HEK293T (cell line): Measurements from ENCODE around the gene NCAN.
"Not testable (repeated sequence)": the region's sequence is repeated elsewhere in the genome, so short reads cannot be mapped to it uniquely, and the experiment has no call there.

Experiments
- CTCF ChIA-PET: fragments of 350-600 bp; formaldehyde crosslinking; extraction: SDS; loops from one replicate; lab custom pipeline; 2021; ENCODE audit warnings: antibody characterized with exemption, inconsistent platforms; lab: Yijun Ruan, JAX
- POLR2A ChIA-PET: fragments of 350-600 bp; formaldehyde crosslinking; extraction: SDS; loops from one replicate; lab custom pipeline; 2020; ENCODE audit warnings: antibody characterized with exemption, inconsistent platforms; lab: Yijun Ruan, JAX
- DNase-seq: peaks from one replicate; pipeline ENCODE4 v3.0.0; 2012; ENCODE audit warnings: mixed read lengths; ENCODE audit errors: extremely low spot score
- ARNT ChIP-seq: fragments of 450-650 bp; IDR thresholded peaks from 2 replicates; pipeline ENCODE4 v1.6.1; 2017; ENCODE audit warnings: mild to moderate bottlenecking
- BHLHE40 ChIP-seq: fragments of 450-650 bp; IDR thresholded peaks from 2 replicates; pipeline ENCODE4 v1.6.1; 2016; ENCODE audit warnings: mild to moderate bottlenecking, moderate library complexity, borderline replicate concordance
- CTBP1 ChIP-seq: fragments of 450-650 bp; IDR thresholded peaks from 2 replicates; pipeline ENCODE4 v1.6.1; 2016; ENCODE audit warnings: borderline replicate concordance
- ELF4 ChIP-seq: fragments of 450-650 bp; IDR thresholded peaks from 2 replicates; pipeline ENCODE4 v1.6.1; 2017; ENCODE audit warnings: antibody characterized with exemption
- FOXA1 ChIP-seq: fragments of 450-650 bp; IDR thresholded peaks from 2 replicates; pipeline ENCODE4 v1.6.1; 2016; ENCODE audit warnings: mild to moderate bottlenecking
- FOXK2 ChIP-seq: fragments of 450-650 bp; IDR thresholded peaks from 2 replicates; pipeline ENCODE4 v1.6.1; 2016; ENCODE audit warnings: mild to moderate bottlenecking
- FOXM1 ChIP-seq: fragments of 450-650 bp; IDR thresholded peaks from 2 replicates; pipeline ENCODE4 v1.6.1; 2017; ENCODE audit warnings: mild to moderate bottlenecking, borderline replicate concordance
- HDGF ChIP-seq: fragments of 450-650 bp; IDR thresholded peaks from 2 replicates; pipeline ENCODE4 v1.6.1; 2017; ENCODE audit warnings: antibody characterized with exemption, borderline replicate concordance
- L3MBTL2 ChIP-seq: fragments of 450-650 bp; conservative IDR thresholded peaks from 2 replicates; pipeline ENCODE4 v1.6.1; 2016; ENCODE audit warnings: mild to moderate bottlenecking
- LEF1 ChIP-seq: fragments of 450-650 bp; IDR thresholded peaks from 2 replicates; pipeline ENCODE4 v1.6.1; 2017; ENCODE audit warnings: mild to moderate bottlenecking, borderline replicate concordance
- NFRKB ChIP-seq: fragments of 450-650 bp; IDR thresholded peaks from 2 replicates; pipeline ENCODE4 v1.6.1; 2016; ENCODE audit warnings: mild to moderate bottlenecking, moderate library complexity
- SP1 ChIP-seq: fragments of 450-650 bp; IDR thresholded peaks from 2 replicates; pipeline ENCODE4 v1.6.1; 2017
- SUZ12 ChIP-seq: fragments of 450-650 bp; IDR thresholded peaks from 2 replicates; pipeline ENCODE4 v1.6.1; 2016; ENCODE audit warnings: mild to moderate bottlenecking
- TARDBP ChIP-seq: fragments of 450-650 bp; IDR thresholded peaks from 2 replicates; pipeline ENCODE4 v1.6.1; 2016
- ZNF384 ChIP-seq: fragments of 450-650 bp; IDR thresholded peaks from 2 replicates; pipeline ENCODE4 v1.6.1; 2016
- TF ChIP-seq, protein P1 (sequence below): fragments of 450-650 bp; IDR thresholded peaks from 2 replicates; pipeline ENCODE4 v1.6.1; 2016

Gene NCAN

DNA sequence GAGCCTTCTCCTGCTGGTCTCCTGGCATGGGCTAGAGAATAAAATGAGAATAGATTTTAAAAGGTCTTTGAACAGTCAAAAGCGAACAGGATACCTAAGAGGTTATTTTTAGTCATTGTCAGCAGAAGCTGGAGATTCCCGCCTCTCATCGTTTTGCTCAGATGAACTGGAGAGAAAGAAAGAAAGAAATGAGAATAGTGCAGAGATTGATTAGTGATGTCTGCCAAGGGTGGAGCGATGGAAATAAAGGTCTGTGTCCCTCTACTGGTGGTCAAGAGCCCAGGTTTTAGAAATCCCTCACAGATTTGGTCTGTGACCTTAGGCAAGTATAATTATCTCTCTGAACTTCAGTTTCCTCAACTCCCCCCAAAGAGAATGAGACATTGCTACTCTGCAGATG, 5.3 kb downstream of the NCAN start:
- POLR2A ChIA-PET = interaction anchor here (1.3 kb wide), 1 partner anchor 14 kb away, joined by 4 read pairs; the partner anchor contains the start of gene NR2C2AP
- TF ChIP-seq L3MBTL2 (no peak), FOXM1 (no peak), LEF1 (no peak), HDGF (no peak), FOXK2 (no peak), NFRKB (no peak), SUZ12 (no peak), SP1 (no peak), CTBP1 (no peak)
- TF ChIP-seq, protein P1, sequence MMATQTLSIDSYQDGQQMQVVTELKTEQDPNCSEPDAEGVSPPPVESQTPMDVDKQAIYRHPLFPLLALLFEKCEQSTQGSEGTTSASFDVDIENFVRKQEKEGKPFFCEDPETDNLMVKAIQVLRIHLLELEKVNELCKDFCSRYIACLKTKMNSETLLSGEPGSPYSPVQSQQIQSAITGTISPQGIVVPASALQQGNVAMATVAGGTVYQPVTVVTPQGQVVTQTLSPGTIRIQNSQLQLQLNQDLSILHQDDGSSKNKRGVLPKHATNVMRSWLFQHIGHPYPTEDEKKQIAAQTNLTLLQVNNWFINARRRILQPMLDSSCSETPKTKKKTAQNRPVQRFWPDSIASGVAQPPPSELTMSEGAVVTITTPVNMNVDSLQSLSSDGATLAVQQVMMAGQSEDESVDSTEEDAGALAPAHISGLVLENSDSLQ = no peak
- CTCF ChIA-PET = interaction anchor here (0.6 kb wide), 1 partner anchor 13 kb away, joined by 9 read pairs; no protein-coding TSS in a partner anchor
- DNase-seq = no peak

DNA sequence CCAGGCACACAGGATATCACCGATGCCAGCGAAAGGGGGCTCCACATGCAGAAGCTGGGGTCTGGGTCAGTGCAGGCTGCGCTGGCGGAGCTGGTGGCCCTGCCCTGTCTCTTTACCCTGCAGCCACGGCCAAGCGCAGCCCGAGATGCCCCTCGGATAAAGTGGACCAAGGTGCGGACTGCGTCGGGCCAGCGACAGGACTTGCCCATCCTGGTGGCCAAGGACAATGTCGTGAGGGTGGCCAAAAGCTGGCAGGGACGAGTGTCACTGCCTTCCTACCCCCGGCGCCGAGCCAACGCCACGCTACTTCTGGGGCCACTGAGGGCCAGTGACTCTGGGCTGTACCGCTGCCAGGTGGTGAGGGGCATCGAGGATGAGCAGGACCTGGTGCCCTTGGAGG, 7.2 kb downstream of the NCAN start:
- ChIA-PET POLR2A (interaction anchor here (0.9 to 1.4 kb wide), 2 partner anchors 16 to 27 kb away, joined by 3 read pairs; partner anchors contain the start of genes BORCS8, NR2C2AP and RFXANK), CTCF (no interaction called here)
- DNase-seq = no peak
- TF ChIP-seq SP1 (no peak), SUZ12 (no peak), ELF4 (no peak)

DNA sequence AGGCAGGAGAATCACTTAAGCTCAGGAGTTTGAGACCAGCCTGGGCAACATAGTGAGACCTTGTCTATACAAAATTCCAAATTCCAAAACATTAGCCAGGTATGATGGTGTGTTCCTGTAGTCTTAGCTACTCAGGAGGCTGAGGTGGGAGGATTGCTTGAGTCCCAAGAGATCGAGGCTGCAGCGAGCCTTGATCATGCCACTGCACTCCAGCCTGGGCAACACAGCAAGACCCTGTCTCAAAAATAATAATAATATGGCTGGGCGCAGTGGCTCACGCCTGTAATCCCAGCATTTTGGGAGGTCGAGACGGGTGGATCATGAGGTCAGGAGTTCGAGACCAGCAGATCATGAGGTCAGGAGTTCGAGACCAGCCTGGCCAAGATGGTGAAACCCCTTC, 9.2 kb downstream of the NCAN start:
- ChIA-PET POLR2A (interaction anchor here (1.1 kb wide), 1 partner anchor 29 kb away, joined by 3 read pairs; the partner anchor contains the start of genes BORCS8 and RFXANK), CTCF (interaction anchor here (1.0 kb wide), 1 partner anchor 31 kb away, joined by 3 read pairs; no protein-coding TSS in a partner anchor)
- DNase-seq = not testable (repeated sequence)

DNA sequence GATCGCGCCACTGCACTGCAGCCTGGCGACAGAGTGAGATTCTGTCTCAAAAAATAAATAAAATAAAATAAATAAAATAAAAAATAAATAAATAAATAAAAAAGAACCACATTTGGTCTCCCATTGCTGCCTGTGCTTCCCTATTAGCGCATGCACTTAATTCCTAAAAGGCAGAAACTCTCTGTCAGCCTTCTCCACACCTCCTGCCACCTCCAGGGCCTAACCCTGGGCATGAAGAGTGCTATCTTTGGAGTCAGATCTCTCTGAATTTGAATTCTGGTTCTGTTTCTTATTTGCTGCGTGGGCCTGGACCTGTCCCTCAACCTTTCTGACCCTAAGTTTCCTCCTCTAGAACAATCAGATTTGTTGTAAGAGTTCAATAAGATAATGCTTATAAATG, 11.3 kb downstream of the NCAN start:
- CTCF ChIA-PET = no interaction called here
- TF ChIP-seq LEF1 (no peak), ELF4 (no peak), CTBP1 (no peak), FOXM1 (no peak), SUZ12 (no peak), FOXA1 (no peak), L3MBTL2 (no peak), ZNF384 (no peak), NFRKB (no peak)
- no peak for DNase-seq
- POLR2A ChIA-PET = no interaction called here

DNA sequence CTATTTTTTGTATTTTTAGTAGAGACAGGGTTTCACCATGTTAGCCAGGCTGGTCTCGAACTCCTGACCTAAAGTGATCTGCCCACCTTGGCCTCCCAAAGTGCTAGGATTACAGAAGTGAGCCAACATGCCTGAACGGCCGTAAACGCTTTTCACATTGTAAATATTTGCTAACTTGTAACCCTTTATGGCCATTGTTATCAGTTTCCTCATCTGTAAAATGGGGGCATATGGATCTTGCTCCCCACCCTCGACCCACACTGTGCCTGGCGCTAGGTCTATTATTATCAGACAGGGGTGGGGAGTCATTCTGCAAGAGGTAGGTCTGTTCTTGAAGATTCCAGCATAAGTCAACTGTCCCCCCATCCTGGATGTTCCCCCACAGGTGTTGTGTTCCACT, 11.9 kb downstream of the NCAN start:
- DNase-seq = no peak
- no peak for TF ChIP-seq SP1
- TF ChIP-seq BHLHE40 = no peak
- no peak for TF ChIP-seq FOXA1
- TF ChIP-seq, protein P1 = no peak
- TF ChIP-seq ZNF384 = no peak
- no peak for TF ChIP-seq CTBP1
- TF ChIP-seq L3MBTL2 = no peak
- no peak for TF ChIP-seq FOXM1
- TF ChIP-seq HDGF = no peak
- TF ChIP-seq SUZ12 = no peak
- POLR2A ChIA-PET = no interaction called here
- CTCF ChIA-PET = no interaction called here

DNA sequence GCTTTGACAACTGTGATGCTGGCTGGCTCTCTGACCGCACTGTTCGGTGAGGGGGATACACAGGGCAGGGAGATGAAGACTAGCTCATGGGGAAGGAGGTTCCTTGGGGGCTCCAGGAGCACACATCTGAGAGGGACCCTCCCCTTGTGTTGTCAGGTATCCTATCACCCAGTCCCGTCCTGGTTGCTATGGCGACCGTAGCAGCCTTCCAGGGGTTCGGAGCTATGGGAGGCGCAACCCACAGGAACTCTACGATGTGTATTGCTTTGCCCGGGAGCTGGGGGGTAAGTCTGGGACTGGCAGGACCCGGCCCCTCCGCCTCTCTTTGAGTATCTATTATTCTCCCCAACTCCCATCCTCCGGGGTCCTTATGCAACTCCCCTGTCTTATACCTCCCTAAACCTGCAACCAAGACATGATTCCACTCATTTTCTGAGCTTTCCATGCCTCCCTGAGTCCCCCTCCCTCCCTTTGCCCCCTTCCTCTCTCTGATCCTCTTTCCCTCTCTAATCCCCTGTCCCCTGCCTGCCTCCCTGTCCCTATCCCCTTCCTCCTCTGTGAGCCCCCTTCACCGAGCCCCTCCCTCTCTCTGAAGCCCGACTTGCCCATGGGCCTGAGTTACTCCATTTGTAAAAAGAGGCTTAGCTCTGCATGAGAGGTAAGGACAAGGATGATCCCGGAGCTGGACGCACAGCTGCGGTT, 12.5 kb downstream of the NCAN start:
- DNase-seq = no peak
- POLR2A ChIA-PET = interaction anchor here (1.8 kb wide), 1 partner anchor 22 kb away, joined by 8 read pairs; the partner anchor contains the start of gene NR2C2AP
- CTCF ChIA-PET = interaction anchor here (0.6 to 0.9 kb wide), 2 partner anchors 19 to 31 kb away, joined by 3 read pairs; no protein-coding TSS in a partner anchor
- TF ChIP-seq FOXA1 (no peak), CTBP1 (no peak), SUZ12 (no peak), LEF1 (no peak), FOXK2 (no peak), TARDBP (no peak), FOXM1 (no peak), NFRKB (no peak), HDGF (no peak), L3MBTL2 (no peak), ARNT (no peak), ELF4 (no peak), ZNF384 (no peak)
- TF ChIP-seq, protein P1 = no peak
